NCI-H526 (cell line): ENCODE results near the gene B3GALNT2.

Experiments used
- DNase-seq, 2 experiments: peaks; one replicate each; lab custom pipeline; 2025; lab: John Stamatoyannopoulos, UW

The B3GALNT2 gene

DNA sequence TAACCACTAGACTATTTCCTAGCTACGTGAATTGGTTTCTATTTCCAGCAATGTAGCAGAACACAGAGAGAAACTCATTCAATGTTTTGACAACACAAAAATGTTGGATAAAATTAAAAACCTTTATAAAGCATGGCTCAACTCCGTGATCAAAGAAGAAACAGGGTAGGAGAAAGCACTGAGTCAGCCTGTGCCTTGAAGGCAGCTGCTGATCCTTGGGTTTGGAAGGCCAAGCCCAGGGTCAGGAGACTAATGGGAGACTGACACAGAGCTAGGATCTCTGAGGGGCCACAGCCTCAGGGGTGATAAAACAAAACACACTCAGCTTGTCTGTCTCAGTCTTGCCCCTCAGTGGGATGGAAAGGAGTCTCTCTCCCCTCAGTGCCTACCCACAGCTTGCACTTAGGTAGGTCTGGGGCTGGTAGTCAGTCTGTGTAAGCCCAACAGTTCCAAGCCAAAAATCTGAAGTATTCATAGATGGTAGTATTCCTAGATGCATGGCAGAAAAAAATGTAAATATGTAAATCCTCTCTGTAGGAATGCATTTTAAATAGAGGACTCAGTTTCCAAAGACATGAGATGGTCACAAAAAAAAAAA is 53.3 kb downstream of the B3GALNT2 start:
- no peak for DNase-seq

DNA sequence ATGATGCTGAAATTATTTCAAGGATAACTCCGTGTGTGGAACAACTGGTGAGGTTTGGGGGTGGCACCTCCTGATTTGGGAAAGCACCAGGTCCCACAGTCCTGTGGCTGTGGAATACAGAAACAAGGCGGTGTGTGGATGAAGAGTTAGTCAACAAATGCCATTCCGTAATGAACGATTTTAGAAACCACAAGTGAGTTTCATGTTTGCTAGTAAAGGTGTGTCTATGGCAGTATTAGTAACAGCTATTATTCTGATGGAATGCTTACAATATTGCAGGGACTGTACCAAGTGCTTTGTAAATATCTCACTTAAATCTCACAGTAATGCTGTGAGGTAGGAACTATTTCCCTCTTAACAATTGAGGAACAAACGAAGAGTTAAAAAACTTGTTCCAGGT is 53.8 kb downstream of the B3GALNT2 start:
- DNase-seq, result no peak

DNA sequence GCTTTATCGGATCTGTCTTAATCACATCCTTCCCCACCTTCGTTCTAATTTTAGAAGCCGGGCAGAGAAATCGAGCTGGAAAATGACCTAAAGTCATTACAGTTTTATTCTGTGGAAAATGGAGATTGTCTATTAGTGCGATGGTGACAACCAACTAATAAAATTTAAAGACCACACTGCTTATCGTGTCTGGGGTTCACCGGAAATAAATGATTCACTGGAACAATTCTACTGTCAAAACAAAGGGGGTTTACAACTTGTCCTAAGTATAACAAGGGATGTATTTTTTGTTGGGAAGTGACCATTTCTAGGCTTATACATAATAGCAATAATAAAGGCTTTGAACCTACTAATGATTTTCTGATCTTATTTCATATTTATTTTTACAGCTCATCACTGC is 55.6 kb downstream of the B3GALNT2 start:
- DNase-seq, result no peak

DNA sequence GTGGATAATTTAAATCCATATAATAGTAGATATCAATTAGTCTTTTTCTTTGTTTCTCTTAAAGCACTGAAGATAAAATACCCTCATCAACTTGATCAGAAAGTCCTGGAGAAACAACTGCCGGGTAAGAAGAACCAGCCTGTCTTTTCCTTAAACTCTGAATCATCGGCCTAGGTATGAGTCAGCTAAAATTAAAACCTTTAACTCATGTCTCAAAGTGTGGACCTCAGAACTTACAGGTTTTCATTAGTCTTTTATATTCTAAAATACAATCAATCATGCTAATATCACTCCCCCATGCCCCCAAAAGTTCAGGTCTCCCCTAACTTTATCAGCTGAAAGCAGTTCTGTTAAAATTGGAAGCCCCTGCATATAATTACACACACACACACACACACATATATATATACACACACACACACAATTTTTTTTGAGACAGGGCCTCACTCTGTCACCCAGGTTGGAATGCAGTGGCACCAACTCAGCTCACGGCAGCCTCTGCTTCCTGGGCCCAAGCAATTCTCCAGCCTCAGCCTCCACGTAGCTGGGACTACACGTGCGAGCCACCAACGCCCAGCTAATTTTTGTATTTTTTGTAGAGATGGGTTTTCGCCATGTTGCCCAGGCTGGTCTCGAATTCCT is 61.3 kb downstream of the B3GALNT2 start:
- no peak for DNase-seq

DNA sequence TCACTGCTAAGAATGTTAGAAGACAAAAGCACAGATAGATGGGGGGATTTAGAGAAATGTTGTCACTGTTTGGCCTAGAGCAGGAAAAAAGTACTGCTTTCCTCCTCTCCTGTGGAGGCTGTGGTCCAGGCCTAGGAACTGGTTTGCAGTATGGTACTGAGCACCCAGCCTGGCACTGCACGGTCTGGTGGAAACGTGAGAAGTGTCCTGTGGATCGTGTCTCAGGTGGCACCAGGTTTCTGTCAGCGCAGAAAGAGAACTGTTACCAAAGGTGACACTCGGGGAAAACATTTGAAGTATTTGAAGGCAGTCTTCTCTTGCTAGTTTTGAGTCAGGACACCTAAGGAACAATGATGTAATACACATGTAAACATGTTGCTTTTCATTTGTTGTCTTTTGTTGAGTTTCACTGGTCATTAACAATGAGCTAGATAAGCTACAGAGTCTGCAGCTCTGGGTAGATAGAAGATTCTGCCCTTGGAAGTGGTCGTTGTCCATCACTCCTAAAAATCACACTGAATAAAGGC is 63.0 kb downstream of the B3GALNT2 start:
- DNase-seq, result no peak

DNA sequence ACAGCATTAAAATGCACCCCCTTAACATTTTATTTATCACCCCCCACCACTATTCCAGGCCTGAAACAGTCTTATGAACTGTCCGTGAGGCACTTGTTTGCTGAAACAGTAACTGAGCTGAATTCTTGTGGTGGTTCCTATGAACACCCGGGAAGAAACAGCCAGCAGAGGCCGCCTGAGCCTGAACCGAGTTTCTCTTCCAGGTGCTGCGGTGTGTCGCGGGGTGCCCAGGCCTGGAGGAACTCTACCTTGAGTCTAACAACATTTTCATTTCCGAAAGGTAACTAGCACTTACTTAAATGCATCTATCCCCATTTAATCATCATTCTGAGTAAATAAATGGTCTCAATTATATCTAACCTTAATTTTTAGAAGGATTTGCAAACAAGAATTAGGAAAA is 70.3 kb downstream of the B3GALNT2 start:
- peak in 1 of 2 experiments; percentile 2 for DNase-seq

DNA sequence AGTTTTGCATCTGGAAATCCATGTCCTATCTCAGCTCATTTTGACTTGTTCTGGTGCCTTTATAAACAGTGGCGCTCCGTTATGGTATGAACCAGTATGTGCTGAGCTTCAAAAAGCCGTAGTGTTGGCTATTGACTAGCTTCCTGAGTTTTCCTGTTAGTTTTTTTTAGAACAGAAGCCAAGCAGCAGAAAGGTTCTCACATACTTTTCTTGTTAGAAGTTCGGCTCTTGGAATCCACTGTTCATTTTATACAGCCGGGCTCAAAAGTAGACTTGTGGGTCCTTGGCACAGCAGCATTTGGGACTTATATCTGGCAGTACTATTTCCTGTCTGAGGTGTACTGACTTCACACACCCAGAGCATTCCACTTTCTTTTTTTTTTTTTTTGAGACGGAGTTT is 73.3 kb downstream of the B3GALNT2 start:
- DNase-seq, result no peak

DNA sequence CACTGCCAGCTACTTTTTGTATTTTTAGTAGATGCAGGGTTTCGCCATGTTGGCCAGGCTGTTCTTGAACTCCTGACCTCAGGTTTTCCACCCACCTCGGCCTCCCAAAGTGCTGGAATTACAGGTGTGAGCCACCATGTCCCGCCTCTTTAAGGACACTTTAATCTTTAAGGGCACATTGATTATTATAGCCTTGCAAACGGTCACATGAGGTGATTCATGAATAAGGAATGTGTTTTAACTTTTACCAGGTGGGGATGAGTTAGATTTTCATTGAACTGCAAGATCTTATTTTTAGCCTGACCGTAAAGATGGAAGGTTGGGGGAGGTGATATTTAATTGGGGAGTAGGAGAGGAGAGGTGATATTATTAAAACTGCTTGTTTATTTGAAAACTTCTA is 75.1 kb downstream of the B3GALNT2 start:
- DNase-seq, result no peak

DNA sequence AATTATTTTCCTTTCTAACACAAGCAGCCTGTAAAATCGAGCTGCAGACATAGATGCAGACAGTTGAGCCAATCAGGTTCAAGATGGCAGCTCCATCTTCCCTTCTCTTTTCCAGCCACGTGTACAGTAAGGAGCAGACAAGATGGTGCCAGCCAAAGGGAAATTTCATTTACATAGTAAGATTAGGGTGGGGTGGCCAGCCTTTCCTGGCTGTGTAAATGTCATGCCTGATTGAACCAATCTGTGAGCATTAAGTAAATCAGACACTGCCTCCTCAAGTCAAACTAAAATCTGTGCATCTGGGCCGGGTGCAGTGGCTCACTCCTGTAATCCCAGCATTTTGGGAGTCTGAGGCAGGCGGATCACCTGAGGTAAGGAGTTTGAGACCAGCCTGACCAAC is 76.8 kb downstream of the B3GALNT2 start:
- DNase-seq, result peak in 1 of 2 experiments; percentile 3

DNA sequence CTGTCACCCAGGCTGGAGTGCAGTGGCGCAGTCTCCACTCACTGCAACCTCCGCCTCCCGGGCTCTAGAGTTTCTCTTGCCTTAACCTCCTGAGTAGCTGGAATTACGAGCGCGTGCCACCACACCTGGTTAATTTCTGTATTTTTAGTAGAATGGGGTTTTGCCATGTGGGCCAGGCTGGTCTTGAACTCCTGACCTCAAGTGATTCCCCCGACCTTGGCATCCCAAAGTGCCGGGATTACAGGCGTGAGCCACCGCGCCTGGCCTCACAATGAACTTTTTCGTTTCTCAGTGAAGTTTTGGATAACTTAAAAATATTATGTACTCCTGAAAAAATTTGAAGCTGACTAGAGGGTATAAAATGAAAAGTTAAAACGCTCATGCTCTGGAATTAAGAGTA is 77.6 kb downstream of the B3GALNT2 start:
- no peak for DNase-seq

DNA sequence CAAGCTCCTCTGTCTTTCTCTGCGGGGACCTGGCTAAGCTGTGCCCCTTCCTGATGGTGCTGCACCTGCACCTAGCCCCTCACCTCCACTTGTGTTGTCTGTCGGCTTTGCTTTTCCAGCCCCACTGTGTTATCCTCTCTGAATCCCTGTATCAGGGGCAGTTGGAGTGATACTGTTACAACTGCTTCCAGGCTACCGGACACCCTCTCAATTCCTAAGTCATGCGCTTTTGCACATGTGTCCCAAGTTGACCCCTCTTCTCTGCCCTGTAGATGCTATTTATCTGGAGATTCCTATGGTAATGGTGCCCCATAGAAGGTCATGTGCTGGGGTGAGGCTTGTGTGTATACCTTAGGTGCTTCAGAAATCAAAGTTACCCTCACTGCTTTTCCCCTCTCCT is 78.1 kb downstream of the B3GALNT2 start:
- no peak for DNase-seq

DNA sequence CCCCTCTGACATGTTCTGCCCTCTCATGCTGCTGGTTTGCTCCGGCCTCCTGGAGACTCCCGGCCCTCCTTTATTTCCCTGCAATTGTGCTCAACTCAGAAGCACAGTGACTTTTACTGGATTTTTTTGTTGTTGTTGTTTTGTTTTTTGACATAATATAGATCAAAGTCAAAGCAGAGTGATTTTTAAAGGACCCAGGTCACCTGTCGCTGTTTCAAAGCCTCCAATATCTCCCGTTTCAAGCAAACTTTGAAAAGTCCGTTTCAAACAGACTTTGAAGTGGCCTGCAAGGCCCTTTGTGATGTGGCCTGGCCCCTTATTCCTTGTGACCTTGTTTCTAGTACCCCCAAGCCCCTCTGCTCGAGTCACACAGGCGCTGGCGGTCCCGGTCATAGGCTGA is 78.9 kb downstream of the B3GALNT2 start:
- DNase-seq, result no peak

DNA sequence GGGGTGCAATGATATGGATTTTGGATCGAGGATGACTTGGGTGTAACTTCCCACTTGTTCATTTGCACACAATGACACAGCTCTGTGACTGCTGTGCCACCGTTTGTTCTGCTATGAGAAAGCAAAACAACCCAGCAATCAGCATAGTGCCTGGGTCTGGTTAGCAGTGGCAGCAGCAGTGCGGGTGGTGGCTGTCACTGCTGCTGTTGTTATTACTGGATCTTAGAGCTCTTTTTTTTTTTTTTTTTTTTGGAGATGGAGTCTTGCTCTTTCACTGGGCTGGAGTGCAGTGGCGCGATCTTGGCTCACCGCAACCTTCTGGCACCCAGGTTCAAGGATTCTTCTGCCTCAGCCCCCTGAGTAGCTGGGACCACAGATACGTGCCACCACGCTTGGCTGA is 80.2 kb downstream of the B3GALNT2 start:
- DNase-seq, result no peak

DNA sequence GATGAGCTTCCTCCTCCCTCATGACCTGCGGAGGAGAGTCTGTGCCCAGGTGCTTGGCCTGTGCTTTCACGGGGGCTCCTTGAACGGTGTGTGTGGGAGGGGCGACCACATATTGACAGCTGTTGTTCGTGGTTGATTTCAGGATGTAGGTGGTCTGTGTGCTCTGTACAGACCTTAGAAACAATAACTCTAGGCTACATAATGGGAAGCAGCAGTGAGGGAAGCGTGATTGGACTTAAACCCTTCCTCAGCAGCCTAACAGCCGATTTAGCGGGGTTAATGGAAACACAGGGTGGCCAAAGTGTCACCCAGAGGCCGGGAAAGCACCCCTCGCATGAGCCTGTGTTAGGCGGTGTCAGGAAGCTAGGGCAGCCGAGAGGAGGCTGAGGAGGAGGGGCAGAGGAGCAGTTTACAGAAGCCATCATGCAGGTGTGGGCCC is 81.0 kb downstream of the B3GALNT2 start:
- no peak for DNase-seq

DNA sequence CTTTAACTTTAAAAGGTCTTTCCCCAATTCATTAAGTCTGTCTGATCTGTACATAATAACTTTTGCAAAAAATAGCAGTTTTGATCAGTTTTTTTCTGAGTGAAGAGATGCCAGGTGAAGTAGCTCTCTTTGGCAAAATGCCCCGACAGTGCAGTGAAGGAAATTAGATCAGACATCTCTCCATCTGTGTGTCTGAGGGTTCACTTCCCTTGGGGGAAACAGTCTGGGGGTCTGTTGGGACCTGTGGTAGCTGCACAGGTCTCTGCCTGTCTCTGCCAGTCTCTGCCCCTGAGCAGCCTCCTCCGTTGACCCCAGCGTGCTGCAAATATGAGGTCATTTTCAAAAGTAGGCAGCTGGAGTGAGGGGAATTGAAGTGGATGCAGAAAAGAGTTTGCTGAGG is 82.5 kb downstream of the B3GALNT2 start:
- DNase-seq, result no peak

DNA sequence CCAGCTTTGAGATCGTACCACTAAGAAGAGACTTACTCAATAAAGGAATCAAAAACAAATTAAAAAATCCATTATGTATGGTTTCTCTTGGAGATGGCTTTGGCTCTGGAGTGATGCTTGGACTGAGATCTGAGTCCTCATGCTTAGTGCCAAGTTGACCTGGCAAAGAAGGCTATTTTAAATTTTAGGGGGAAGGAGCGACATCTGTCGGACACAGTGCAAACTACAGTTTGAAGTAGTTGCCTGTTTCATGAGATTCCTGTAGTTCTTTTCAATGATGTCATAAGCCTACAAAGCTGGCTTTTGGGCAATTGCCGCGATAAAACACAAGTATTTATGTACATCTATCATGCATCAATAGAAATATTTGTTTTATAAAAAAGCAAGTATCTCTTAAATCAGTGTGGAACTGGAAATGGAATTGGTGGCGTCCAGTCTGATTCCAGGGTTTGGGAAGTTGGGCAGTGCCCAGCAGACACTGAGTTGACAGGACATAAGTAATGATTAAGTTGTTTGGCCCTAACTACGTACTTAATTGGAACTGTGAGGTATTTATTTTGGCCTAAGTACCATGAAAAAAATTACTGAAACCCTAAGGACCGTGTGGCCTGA is 87.1 kb downstream of the B3GALNT2 start:
- peak in 1 of 2 experiments; percentile 16 for DNase-seq

DNA sequence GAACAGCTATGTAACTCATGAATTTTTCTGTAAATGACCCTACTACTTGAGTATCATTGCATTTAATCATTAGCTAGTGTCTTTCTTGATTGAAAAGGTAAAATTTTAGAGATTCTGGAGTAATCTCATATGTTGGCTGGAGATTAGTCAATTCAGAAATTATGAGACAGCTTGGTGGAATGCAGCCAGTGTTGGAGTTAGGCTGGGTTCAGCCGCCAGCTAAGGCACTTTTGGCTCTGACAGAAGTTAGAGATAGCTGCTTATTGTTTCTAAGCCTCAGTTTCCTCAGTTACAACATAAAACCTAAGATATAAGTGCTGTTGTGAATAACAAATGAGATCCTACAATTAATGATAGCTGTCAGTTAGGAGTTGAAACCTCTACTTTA is 87.6 kb downstream of the B3GALNT2 start:
- no peak for DNase-seq

DNA sequence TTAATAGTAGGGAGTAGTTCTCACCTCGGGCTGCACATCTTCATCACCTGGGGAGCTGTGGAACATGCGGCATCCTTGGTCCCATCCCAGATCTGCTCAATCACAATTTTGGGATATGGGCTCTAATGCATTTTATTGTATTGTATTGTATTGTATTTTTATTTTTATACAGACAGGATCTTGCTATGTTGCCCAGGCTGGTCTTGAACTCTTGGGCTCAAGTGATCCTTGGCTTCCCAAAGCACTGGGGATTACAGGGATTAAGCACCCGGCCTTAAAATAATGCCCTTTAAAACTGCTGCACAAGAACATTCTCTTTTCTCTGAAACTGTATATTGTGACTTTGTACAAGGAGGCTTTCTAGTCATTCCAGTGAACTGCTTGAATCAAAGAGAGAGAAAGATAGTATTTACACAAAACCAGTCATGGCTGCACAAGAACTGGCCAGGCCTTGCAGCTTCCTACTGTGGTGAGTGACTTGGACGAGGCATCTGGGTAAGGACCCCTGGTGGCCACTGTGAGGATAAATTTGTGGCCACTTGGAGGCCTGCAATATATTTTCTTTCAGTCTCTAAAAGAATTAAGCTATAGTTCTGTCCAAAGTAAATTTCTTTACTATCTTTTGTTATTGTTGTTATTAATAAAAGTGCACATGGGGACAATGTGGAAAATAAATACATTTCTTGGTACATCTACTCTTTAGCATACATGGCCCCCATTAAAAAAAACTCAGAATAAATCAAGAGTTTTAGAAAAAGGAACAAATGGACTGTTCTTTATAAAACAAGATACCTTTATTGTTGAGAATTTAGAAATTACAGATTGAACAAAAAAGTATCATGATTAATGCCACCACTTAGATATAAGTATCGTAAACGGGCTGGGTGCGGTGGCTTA is 89.0 kb downstream of the B3GALNT2 start:
- peak in 1 of 2 experiments; percentile 63 for DNase-seq

DNA sequence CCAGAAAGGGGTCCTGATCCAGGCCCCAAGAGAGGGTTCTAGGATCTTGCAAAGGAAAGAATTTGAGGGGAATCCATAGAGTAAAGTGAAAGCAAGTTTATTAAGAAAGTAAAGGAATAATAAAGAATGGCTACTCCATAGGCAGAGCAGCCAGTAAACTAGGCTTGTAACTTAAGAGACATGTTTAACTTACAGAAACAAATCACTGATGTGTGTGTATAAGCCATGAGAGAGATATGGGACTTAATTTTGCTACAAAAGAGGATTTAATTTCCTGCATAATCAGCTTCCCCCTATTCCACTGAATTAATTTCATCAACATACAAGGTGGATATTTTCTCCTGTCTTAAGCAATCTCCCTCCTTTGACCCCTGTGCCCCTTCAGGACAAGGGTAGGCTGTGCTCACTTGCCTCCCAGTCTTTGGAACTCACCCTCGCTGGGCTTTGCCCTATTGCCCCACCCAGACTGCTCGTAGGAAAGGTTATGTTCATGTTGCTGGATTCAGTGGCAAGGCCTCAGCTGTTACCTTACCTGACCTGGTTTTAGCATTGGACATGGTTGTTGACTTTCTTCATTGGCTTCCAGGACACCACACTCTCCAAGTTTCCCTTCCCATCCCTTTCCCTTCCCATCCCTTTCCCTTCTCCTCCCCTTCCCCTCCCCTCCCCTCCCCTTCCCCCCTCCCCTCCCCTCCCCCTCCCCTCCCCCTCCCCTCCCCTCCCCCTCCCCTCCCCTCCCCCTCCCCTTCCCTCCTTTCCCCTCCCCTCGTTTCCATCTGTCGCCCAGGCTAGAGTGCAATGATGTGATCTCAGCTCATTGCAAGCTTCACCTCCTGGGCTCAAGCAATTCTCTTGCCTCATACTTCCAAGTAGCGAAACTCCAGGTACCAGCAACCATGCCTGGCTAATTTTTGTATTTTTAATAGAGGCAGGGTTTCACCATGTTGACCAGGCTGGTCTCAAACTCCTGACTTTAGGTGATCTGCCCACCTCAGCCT is 92.5 kb downstream of the B3GALNT2 start:
- DNase-seq, result no peak

DNA sequence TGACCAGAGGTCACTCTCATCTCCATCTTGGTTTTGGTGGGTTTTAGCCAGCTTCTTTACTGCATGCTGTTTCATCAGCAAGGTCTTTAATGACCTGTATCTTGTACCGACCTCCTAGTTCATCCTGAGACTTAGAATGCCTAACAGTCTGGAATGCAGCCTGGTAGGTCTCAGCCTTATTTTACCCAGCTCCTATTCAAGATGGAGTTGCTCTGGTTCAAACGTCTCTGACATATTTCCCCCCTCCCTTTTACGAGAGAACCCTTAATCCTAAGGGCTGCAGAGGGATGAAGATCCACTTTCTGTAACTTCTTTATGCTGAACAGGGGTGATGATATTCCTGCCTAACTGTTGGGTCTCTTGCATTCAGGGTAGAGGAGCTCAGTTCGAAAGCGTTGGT is 93.8 kb downstream of the B3GALNT2 start:
- no peak for DNase-seq
